Ishikawa (cell line): ENCODE data around the gene CCT3.

ENCODE experiments used
- CEBPB ChIP-seq: IDR thresholded peaks from 2 replicates; pipeline ENCODE4 v1.6.1; 2012
- CREB1 ChIP-seq: IDR thresholded peaks from 2 replicates; pipeline ENCODE4 v1.6.1; 2012; ENCODE audit warnings: low read depth
- EGR1 ChIP-seq: IDR thresholded peaks from 2 replicates; pipeline ENCODE4 v1.6.1; 2012
- EP300 ChIP-seq: IDR thresholded peaks from 2 replicates; pipeline ENCODE4 v1.6.1; 2012; ENCODE audit warnings: borderline replicate concordance
- FOXM1 ChIP-seq: IDR thresholded peaks from 2 replicates; pipeline ENCODE4 v1.6.1; 2012; ENCODE audit warnings: low read depth, borderline replicate concordance
- MAX ChIP-seq: IDR thresholded peaks from 2 replicates; pipeline ENCODE4 v1.6.1; 2012
- NFIC ChIP-seq: IDR thresholded peaks from 2 replicates; pipeline ENCODE4 v1.6.1; 2012
- RAD21 ChIP-seq: IDR thresholded peaks from 2 replicates; pipeline ENCODE4 v1.6.1; 2012; ENCODE audit warnings: low read depth
- REST ChIP-seq: IDR thresholded peaks from 2 replicates; pipeline ENCODE4 v1.6.1; 2012; ENCODE audit warnings: low read depth, mild to moderate bottlenecking
- TAF1 ChIP-seq: IDR thresholded peaks from 2 replicates; pipeline ENCODE4 v1.6.1; 2012; ENCODE audit warnings: low read depth, mild to moderate bottlenecking
- TCF12 ChIP-seq: IDR thresholded peaks from 2 replicates; pipeline ENCODE4 v1.6.1; 2012; ENCODE audit warnings: low read depth
- TEAD4 ChIP-seq: IDR thresholded peaks from 2 replicates; pipeline ENCODE4 v1.6.1; 2012
- USF1 ChIP-seq: IDR thresholded peaks from 2 replicates; pipeline ENCODE4 v1.6.1; 2012
- YY1 ChIP-seq: IDR thresholded peaks from 2 replicates; pipeline ENCODE4 v1.6.1; 2012; ENCODE audit warnings: low read depth
- ZBTB7A ChIP-seq: IDR thresholded peaks from 2 replicates; pipeline ENCODE4 v1.6.1; 2012; ENCODE audit warnings: low read depth

CCT3 gene

GRCh38 chr1:156337052-156337887, 822 bp downstream of the CCT3 start:
- TF ChIP-seq USF1 (no peak), TEAD4 (no peak), CREB1 (no peak), YY1 (no peak), NFIC (no peak), REST (no peak)

- TF ChIP-seq NFIC = no peak
- no peak for TF ChIP-seq MAX
- TF ChIP-seq CREB1 = no peak
- TF ChIP-seq USF1 = no peak
- TF ChIP-seq ZBTB7A = no peak
- TF ChIP-seq EP300 = no peak
- TF ChIP-seq REST = no peak
- no peak for TF ChIP-seq TAF1
- TF ChIP-seq EGR1 = no peak
- no peak for TF ChIP-seq YY1
- no peak for TF ChIP-seq CEBPB
- TF ChIP-seq TEAD4 = no peak
- TF ChIP-seq FOXM1 = no peak
- no peak for TF ChIP-seq TCF12
- TF ChIP-seq RAD21 = no peak
These were observed 1.9 kb downstream of the CCT3 start for GRCh38 chr1:156336242-156336641.

GRCh38 chr1:156320560-156320959, 17.5 kb downstream of the CCT3 start:
- no peak for TF ChIP-seq EGR1

GRCh38 chr1:156319664-156320063, 18.4 kb downstream of the CCT3 start:
- TF ChIP-seq TEAD4 (no peak), RAD21 (peak; percentile 22; the same call in 1 of the 2 replicates)

GRCh38 chr1:156316909-156317308, 21.2 kb downstream of the CCT3 start:
- no peak for TF ChIP-seq EP300
- TF ChIP-seq EGR1 = no peak
- TF ChIP-seq YY1 = no peak
- no peak for TF ChIP-seq TEAD4
- no peak for TF ChIP-seq RAD21
- TF ChIP-seq USF1 = no peak
- TF ChIP-seq TCF12 = no peak
- no peak for TF ChIP-seq CREB1
- TF ChIP-seq CEBPB = no peak
- TF ChIP-seq NFIC = no peak
- no peak for TF ChIP-seq TAF1
- no peak for TF ChIP-seq MAX
- no peak for TF ChIP-seq REST
- no peak for TF ChIP-seq FOXM1
- no peak for TF ChIP-seq ZBTB7A
